Esophagus squamous epithelium (tissue), 4 donors: ENCODE data around the gene PIK3C3.

Source experiments
- POLR2A ChIP-seq, 4 donors: fragments of 450-650 bp; IDR thresholded peaks; one replicate each; pipeline ENCODE4 v1.6.1; 2017; ENCODE audit warnings: antibody characterized with exemption in 4 of 4, mild to moderate bottlenecking in 4 of 4, moderate library complexity in 3 of 4
- TF ChIP-seq, protein P1 (sequence below), 6 experiments: fragments of 450-650 bp in 4 of 6; fragments of 200-600 bp in 2 of 6; sonication (generic) in 2 of 6; IDR thresholded peaks; one replicate each; pipeline ENCODE4 v1.5.1; 2016 to 2019; ENCODE audit warnings: antibody characterized with exemption in 6 of 6, mild to moderate bottlenecking in 4 of 6, moderate library complexity in 4 of 6

DNA sequence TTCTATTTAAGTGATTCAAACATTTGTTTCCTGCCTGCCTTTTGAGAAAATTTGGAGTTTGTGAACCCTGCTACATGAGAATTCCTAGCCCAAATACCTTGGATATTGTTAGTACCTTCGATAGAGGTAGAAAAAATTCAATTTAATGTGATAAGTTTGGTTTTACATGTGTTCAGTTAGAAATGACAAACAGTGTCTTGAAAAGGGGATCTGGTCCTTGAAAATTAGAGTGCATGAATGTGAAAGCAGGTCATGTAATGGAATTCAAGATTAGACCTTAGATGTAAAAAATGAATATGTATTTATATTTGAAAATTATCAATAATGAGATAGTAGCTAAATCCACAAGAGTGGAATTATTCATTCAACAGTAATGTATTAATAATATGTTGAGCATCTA, 70.5 kb downstream of the PIK3C3 start:
- TF ChIP-seq, protein P1, sequence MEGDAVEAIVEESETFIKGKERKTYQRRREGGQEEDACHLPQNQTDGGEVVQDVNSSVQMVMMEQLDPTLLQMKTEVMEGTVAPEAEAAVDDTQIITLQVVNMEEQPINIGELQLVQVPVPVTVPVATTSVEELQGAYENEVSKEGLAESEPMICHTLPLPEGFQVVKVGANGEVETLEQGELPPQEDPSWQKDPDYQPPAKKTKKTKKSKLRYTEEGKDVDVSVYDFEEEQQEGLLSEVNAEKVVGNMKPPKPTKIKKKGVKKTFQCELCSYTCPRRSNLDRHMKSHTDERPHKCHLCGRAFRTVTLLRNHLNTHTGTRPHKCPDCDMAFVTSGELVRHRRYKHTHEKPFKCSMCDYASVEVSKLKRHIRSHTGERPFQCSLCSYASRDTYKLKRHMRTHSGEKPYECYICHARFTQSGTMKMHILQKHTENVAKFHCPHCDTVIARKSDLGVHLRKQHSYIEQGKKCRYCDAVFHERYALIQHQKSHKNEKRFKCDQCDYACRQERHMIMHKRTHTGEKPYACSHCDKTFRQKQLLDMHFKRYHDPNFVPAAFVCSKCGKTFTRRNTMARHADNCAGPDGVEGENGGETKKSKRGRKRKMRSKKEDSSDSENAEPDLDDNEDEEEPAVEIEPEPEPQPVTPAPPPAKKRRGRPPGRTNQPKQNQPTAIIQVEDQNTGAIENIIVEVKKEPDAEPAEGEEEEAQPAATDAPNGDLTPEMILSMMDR (IDR thresholded peaks at IDR 0.05): no peak
- TF ChIP-seq POLR2A (IDR thresholded peaks at IDR 0.05): no peak
